K562 (cell line): Measurements from ENCODE around the gene ZDHHC22. TPM values are rescaled to one million over a fixed set of nuclear protein-coding genes. Genes with fewer than 3 reads are reported as not detected.

ENCODE experiments used
- ATAC-seq: fragments of 200-7000 bp; cut with Tn5 transposase; 3 replicates; pipeline ENCODE4 v1.9.1; 2020; ENCODE audit warnings: moderate library complexity
- BruUV-seq: library from RNA; stranded (reverse); fragments of 400-500 nt; replicated peaks from 2 replicates; lab custom pipeline; 2021; lab: Mats Ljungman, UMichigan
- CTCF ChIA-PET: fragments of 300-600 bp; formaldehyde crosslinking; extraction: SDS; loops from one replicate; lab custom pipeline; 2021; ENCODE audit warnings: low intra/inter-chr PET ratio; lab: Yijun Ruan, JAX
- POLR2A ChIA-PET: fragments of 300-600, 350-650 bp; sonication (Branson Sonifier 250); formaldehyde crosslinking; extraction: SDS; loops from one replicate; lab custom pipeline; 2021; ENCODE audit warnings: antibody characterized with exemption, inconsistent platforms; lab: Yijun Ruan, JAX
- DNase-seq, 4 experiments: peaks; one replicate each; pipeline versions ENCODE4 v3.0.0 to v3.0.0-alpha.2; 2011 to 2018; ENCODE audit warnings: low spot score in 3 of 4, mixed read lengths in 3 of 4; ENCODE audit errors: extremely low read depth in 1 of 4
- FAIRE-seq: peaks from 2 replicates; lab custom pipeline; 2011; peaks lifted over from hg19 to GRCh38; lab: Jason Lieb, UNC
- H2AFZ ChIP-seq: 2 replicates; pipeline ENCODE4 v1.6.0; 2011; ENCODE audit warnings: low read depth, low read length, control low read depth, inconsistent platforms
- H3K27ac ChIP-seq: fragments of 200-600 bp; 3 replicates; pipeline ENCODE4 v1.8.0; 2011; ENCODE audit warnings: low read depth, mild to moderate bottlenecking, control low read depth, inconsistent platforms, low read length, moderate library complexity, mixed read lengths; ENCODE audit errors: extremely low read depth
- H3K27me3 ChIP-seq, 2 experiments: fragments of 300-600 bp in 1 of 2; 2 replicates in 1 of 2; 3 replicates in 1 of 2; pipeline versions ENCODE4 v1.6.0 to v1.8.0; 2011; ENCODE audit warnings: inconsistent platforms in 2 of 2, low read length in 2 of 2, mild to moderate bottlenecking in 1 of 2, mixed read lengths in 1 of 2, moderate library complexity in 1 of 2; ENCODE audit not compliant: control insufficient read depth in 2 of 2, insufficient read depth in 2 of 2
- H3K36me3 ChIP-seq: fragments of 300-600 bp; 3 replicates; pipeline ENCODE4 v1.8.0; 2011; ENCODE audit warnings: mild to moderate bottlenecking, low read length, inconsistent platforms; ENCODE audit not compliant: control insufficient read depth, insufficient read depth
- H3K4me1 ChIP-seq, 2 experiments: fragments of 200-600 bp in 1 of 2; replicated peaks in 1 of 2; 2 replicates in 1 of 2; 3 replicates in 1 of 2; pipeline versions ENCODE4 v1.5.1 to v1.8.0; 2011; ENCODE audit warnings: inconsistent platforms in 2 of 2, low read length in 2 of 2, mild to moderate bottlenecking in 1 of 2, mixed read lengths in 1 of 2, moderate library complexity in 1 of 2; ENCODE audit not compliant: control insufficient read depth in 2 of 2, insufficient read depth in 2 of 2
- H3K4me2 ChIP-seq: 2 replicates; pipeline ENCODE4 v1.6.1; 2011; ENCODE audit warnings: low read length, control low read depth, inconsistent platforms, mixed read lengths; ENCODE audit not compliant: insufficient read depth
- H3K4me3 ChIP-seq: fragments of 200-600 bp; sonication (generic), shearing (Covaris generic); 2 replicates; pipeline ENCODE4 v1.5.1; 2016; ENCODE audit warnings: control low read depth, inconsistent platforms
- H3K79me2 ChIP-seq: fragments of 200-600 bp; 3 replicates; pipeline ENCODE4 v1.8.0; 2011; ENCODE audit warnings: low read length, inconsistent platforms; ENCODE audit not compliant: control insufficient read depth, insufficient read depth
- H3K9ac ChIP-seq, 2 experiments: 2 replicates each; pipeline versions ENCODE4 v1.6.0 to v1.6.1; 2011; ENCODE audit warnings: low read depth in 2 of 2, low read length in 2 of 2, control low read depth in 1 of 2, inconsistent platforms in 1 of 2, mild to moderate bottlenecking in 1 of 2, mixed read lengths in 1 of 2; ENCODE audit not compliant: insufficient read depth in 1 of 2
- H3K9me1 ChIP-seq: one replicate; pipeline ENCODE4 v1.6.0; 2011; ENCODE audit warnings: inconsistent platforms, mild to moderate bottlenecking, low read length, moderate library complexity; ENCODE audit not compliant: control insufficient read depth, insufficient read depth
- H3K9me3 ChIP-seq: replicated peaks from 2 replicates; pipeline ENCODE4 v1.5.1; 2011; ENCODE audit warnings: low read depth, low read length, inconsistent platforms; ENCODE audit not compliant: control insufficient read depth, insufficient read depth
- H4K20me1 ChIP-seq: replicated peaks from 2 replicates; pipeline ENCODE4 v1.6.1; 2011; ENCODE audit warnings: low read length, inconsistent platforms, mixed read lengths; ENCODE audit not compliant: control insufficient read depth, insufficient read depth
- CBX5 ChIP-seq: IDR thresholded peaks from 2 replicates; pipeline ENCODE4 v1.6.1; 2014; ENCODE audit warnings: low read depth, borderline replicate concordance
- CEBPG ChIP-seq, 3 experiments: fragments of 200-800 bp in 1 of 3; sonication (Bioruptor generic) in 1 of 3; sonication (generic) in 1 of 3; formaldehyde crosslinking in 1 of 3; IDR thresholded peaks in 2 of 3; conservative IDR thresholded peaks in 1 of 3; 2 replicates each; pipeline versions ENCODE4 v1.6.1 to v1.8.0; 2016 to 2022; ENCODE audit warnings: missing compliant biosample characterization in 2 of 3, missing genetic modification characterization in 2 of 3, mild to moderate bottlenecking in 1 of 3, missing genetic modification reagents in 1 of 3
- KDM2B ChIP-seq: fragments of 250-450 bp; sonication (Bioruptor Pico); IDR thresholded peaks from 2 replicates; pipeline ENCODE4 v1.8.0; 2021; ENCODE audit warnings: mild to moderate bottlenecking, moderate library complexity
- MTA3 ChIP-seq: fragments of 450-650 bp; formaldehyde crosslinking; IDR thresholded peaks from 2 replicates; pipeline ENCODE4 v1.6.1; 2017; ENCODE audit warnings: mild to moderate bottlenecking, borderline replicate concordance
- NFIC ChIP-seq: fragments of 450-650 bp; IDR thresholded peaks from 2 replicates; pipeline ENCODE4 v1.6.1; 2017; ENCODE audit warnings: mild to moderate bottlenecking, inconsistent platforms
- PCBP2 ChIP-seq: fragments of 200-400 bp; formaldehyde crosslinking; IDR thresholded peaks from 2 replicates; pipeline ENCODE4 v1.6.1; 2018; ENCODE audit warnings: low read length, low read depth, mild to moderate bottlenecking, moderate library complexity; ENCODE audit not compliant: poor library complexity, severe bottlenecking
- PHB2 ChIP-seq: fragments of 450-650 bp; IDR thresholded peaks from 2 replicates; pipeline ENCODE4 v1.6.1; 2017; ENCODE audit warnings: low read depth
- POLR2A ChIP-seq: fragments of 450-650 bp; conservative IDR thresholded peaks from 2 replicates; pipeline ENCODE4 v1.6.1; 2016
- ZFP36 ChIP-seq: fragments of 150-350 bp; IDR thresholded peaks from 2 replicates; pipeline ENCODE4 v1.6.1; 2018; ENCODE audit warnings: low read length, low read depth; ENCODE audit not compliant: partially characterized antibody
- ZNF695 ChIP-seq: fragments of 450-650 bp; formaldehyde crosslinking; IDR thresholded peaks from 2 replicates; pipeline ENCODE4 v1.4.0; 2020; ENCODE audit warnings: mild to moderate bottlenecking, moderate library complexity
- WGBS: fragments of 100-300 bp; shearing (Covaris generic); methylation state at CpG from one replicate; pipeline ENCODE4 v1.1.6; 2016; ENCODE audit warnings: low coverage, mixed read lengths; ENCODE audit not compliant: insufficient coverage; ENCODE audit errors: missing lambda C conversion rate; 5-methylcytosine and 5-hydroxymethylcytosine counted together
- in situ Hi-C: fragments of 300-500 bp; cut with MboI; formaldehyde crosslinking; loops from 4 replicates; pipeline ENCODE4 v1.15.0; 2018; ENCODE audit warnings: inconsistent platforms, mixed read lengths
- intact Hi-C: fragments of 100-400 bp; cut with micrococcal nuclease; formaldehyde crosslinking; loops from 2 replicates; pipeline ENCODE4 v1.14.2; 2022
- polyA plus RNA-seq, 8 experiments: library from polyadenylated mRNA; depleted of rRNA in 4 of 8; stranded (reverse) in 5 of 8; unstranded in 3 of 8; fragments of >200 nt; fragmentation: Nextera tagmentation in 2 of 8; fragmentation: Illumina TruSeq in 1 of 8; extraction: Ambion mirVana in 2 of 8; extraction: Trizol in 1 of 8; gene quantifications; 2 replicates each; pipeline versions ENCODE4 v1.2.1 to v1.2.3, GENCODE V29; 2011 to 2014; ENCODE audit warnings: inconsistent platforms in 1 of 8, missing spikeins in 1 of 8
- total RNA-seq, 7 experiments: library from RNA; depleted of rRNA in 6 of 7; stranded (reverse); fragments of >200 nt in 6 of 7; fragmentation: Illumina TruSeq in 2 of 7; extraction: Trizol in 2 of 7; gene quantifications; 2 replicates each; pipeline versions ENCODE4 v1.2.1 to v1.2.3, GENCODE V29; 2011 to 2021; ENCODE audit warnings: low replicate concordance in 1 of 7
- TF ChIP-seq, protein P1 (sequence below): fragments of 450-650 bp; IDR thresholded peaks from 2 replicates; pipeline ENCODE4 v1.6.1; 2016
- TF ChIP-seq, protein P2 (sequence below): fragments of 250-450 bp; sonication (Bioruptor Pico); IDR thresholded peaks from 2 replicates; pipeline ENCODE4 v1.9.0; 2021; ENCODE audit warnings: mild to moderate bottlenecking, inconsistent platforms

The ZDHHC22 gene
- total and polyA plus RNA-seq, 9 of the 15 experiments (the other 6 are each of a cell fraction or from before 2014, with no cell fraction given), result not detected

DNA sequence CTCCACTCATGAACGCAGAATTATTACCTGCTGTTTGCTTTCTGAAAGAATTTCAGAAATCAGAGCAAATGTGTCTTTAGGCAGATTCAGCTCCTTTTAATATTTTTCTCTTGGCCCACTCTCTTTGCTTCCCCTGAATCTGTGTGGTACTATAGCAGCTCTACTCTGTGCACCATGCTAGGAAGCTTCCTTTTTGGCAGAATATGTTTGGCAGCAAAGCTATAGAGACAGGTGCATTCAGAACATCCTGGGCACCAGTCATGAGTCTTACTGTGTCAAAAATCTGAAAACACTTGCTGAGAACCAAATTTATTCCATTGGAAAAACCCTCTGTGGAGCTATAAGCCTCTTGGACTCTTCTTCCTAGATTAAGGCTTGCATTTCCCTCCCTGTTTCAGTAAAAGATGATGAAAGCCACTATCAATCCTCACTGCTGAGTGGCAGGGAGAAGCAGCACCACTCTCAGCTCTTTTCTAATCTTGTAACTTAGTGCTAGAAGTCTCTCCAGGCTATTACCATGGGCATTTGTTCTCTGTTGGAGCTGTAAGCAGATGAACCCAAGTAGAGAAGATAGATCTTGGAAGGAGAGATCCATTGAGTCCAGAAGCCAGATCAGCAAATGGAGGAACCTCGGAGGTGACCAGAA lies 25.3 kb downstream of the ZDHHC22 start:
- Histone ChIP-seq H3K4me3 (no peak overlapping the region), H3K27me3 (no peaks in the 10 kb centered on the region), H3K9ac (no peak overlapping the region), H3K9me1 (no peaks in the 10 kb centered on the region), H3K79me2 (no peaks in the 10 kb centered on the region), H2AFZ (no peak overlapping the region), H3K4me1 (no peaks in the 10 kb centered on the region), H3K9me3 (no peaks in the 10 kb centered on the region), H3K4me2 (no peak overlapping the region), H4K20me1 (no peaks in the 10 kb centered on the region), H3K36me3 (peaks cover 46% of the 10 kb centered on the region; the same call in 1 of the 3 replicates), H3K27ac (no peak overlapping the region)
- in situ Hi-C loops (no loop called here), intact Hi-C loops (no loop called here)
- WGBS, result 96% methylated on average over 2 of the region's 2 CpGs
- TF ChIP-seq, protein P1, sequence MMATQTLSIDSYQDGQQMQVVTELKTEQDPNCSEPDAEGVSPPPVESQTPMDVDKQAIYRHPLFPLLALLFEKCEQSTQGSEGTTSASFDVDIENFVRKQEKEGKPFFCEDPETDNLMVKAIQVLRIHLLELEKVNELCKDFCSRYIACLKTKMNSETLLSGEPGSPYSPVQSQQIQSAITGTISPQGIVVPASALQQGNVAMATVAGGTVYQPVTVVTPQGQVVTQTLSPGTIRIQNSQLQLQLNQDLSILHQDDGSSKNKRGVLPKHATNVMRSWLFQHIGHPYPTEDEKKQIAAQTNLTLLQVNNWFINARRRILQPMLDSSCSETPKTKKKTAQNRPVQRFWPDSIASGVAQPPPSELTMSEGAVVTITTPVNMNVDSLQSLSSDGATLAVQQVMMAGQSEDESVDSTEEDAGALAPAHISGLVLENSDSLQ, result peak; percentile 62
- TF ChIP-seq PCBP2 (no peak), CBX5 (no peak), MTA3 (no peak), ZFP36 (no peak), KDM2B (CRISPR knock-in tag) (no peak), ZNF695 (no peak), CEBPG (CRISPR knock-in tag; IDR thresholded peaks at IDR 0.05) (no peak), CEBPG (tag; conservative IDR thresholded peaks at IDR 0.05 in 1 of 2, IDR thresholded peaks at IDR 0.05 in 1 of 2) (peak in 1 of 2 experiments; percentile 70; a peak in 2 of 4 replicates), PHB2 (no peak), NFIC (no peak), POLR2A (no peak)
- TF ChIP-seq, protein P2, sequence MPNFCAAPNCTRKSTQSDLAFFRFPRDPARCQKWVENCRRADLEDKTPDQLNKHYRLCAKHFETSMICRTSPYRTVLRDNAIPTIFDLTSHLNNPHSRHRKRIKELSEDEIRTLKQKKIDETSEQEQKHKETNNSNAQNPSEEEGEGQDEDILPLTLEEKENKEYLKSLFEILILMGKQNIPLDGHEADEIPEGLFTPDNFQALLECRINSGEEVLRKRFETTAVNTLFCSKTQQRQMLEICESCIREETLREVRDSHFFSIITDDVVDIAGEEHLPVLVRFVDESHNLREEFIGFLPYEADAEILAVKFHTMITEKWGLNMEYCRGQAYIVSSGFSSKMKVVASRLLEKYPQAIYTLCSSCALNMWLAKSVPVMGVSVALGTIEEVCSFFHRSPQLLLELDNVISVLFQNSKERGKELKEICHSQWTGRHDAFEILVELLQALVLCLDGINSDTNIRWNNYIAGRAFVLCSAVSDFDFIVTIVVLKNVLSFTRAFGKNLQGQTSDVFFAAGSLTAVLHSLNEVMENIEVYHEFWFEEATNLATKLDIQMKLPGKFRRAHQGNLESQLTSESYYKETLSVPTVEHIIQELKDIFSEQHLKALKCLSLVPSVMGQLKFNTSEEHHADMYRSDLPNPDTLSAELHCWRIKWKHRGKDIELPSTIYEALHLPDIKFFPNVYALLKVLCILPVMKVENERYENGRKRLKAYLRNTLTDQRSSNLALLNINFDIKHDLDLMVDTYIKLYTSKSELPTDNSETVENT (CRISPR knock-in tag), result no peak
- FAIRE-seq (no peak), DNase-seq (no peak), ATAC-seq (no peak)
- ChIA-PET CTCF (no interaction called here), POLR2A (interaction anchor here (0.6 to 1.5 kb wide), 4 partner anchors 12 to 304 kb away, joined by 3 to 6 read pairs (median 4); partner anchors contain the start of genes ANGEL1 and CIPC)
- BruUV-seq, result no TSS peak
